Tibial artery (tissue), 4 donors: Measurements from ENCODE around the gene SIGLECL1.

Experiments used
- DNase-seq, 2 donors: peaks; one replicate each; pipeline ENCODE4 v3.0.0-alpha.2; 2019
- H3K27ac ChIP-seq, 2 donors: fragments of 200-600 bp; sonication (generic) in 1 of 2; 1 replicate in 1 of 2; 2 replicates in 1 of 2; pipeline ENCODE4 v1.5.1; 2018 to 2019; ENCODE audit warnings: mild to moderate bottlenecking in 1 of 2
- H3K27me3 ChIP-seq, 2 donors: fragments of 200-600 bp; sonication (generic) in 1 of 2; one replicate each; pipeline versions ENCODE4 v1.5.1 to v1.6.0; 2016 to 2019
- H3K36me3 ChIP-seq, 3 donors: fragments of 200-600 bp; sonication (generic) in 2 of 3; one replicate each; pipeline ENCODE4 v1.5.1; 2016 to 2019; ENCODE audit warnings: mild to moderate bottlenecking in 2 of 3
- H3K4me1 ChIP-seq, 4 donors: fragments of 200-600 bp; sonication (generic) in 2 of 4; 1 replicate in 3 of 4; 2 replicates in 1 of 4; pipeline ENCODE4 v1.5.1; 2016 to 2019
- H3K4me3 ChIP-seq, 2 donors: fragments of 200-600 bp; sonication (generic) in 1 of 2; 1 replicate in 1 of 2; 2 replicates in 1 of 2; pipeline ENCODE4 v1.5.1; 2018 to 2019; ENCODE audit warnings: mild to moderate bottlenecking in 2 of 2
- H3K9me3 ChIP-seq, 3 donors: fragments of 200-600 bp; sonication (generic) in 1 of 3; one replicate each; pipeline ENCODE4 v1.5.1; 2016 to 2019
- CTCF ChIP-seq, 2 experiments: fragments of 200-600 bp in 1 of 2; fragments of 450-650 bp in 1 of 2; IDR thresholded peaks; one replicate each; pipeline ENCODE4 v1.5.1; 2017 to 2019; ENCODE audit warnings: antibody characterized with exemption in 2 of 2, mild to moderate bottlenecking in 1 of 2, moderate library complexity in 1 of 2
- intact Hi-C: fragments of 100-400 bp; cut with DNase I; formaldehyde crosslinking; loops from one replicate; pipeline ENCODE4 v1.15.0; 2023; ENCODE audit warnings: low total_unique reads

The SIGLECL1 gene

GRCh38 chr19:51263808-51264207 is 12.9 kb downstream of the SIGLECL1 start:
- DNase-seq, result no peak
- Histone ChIP-seq H3K4me3 (no peak overlapping the region), H3K27ac (no peak overlapping the region), H3K36me3 (no peaks in the 10 kb centered on the region), H3K27me3 (no peaks in the 10 kb centered on the region), H3K4me1 (no peaks in the 10 kb centered on the region), H3K9me3 (no peaks in the 10 kb centered on the region)
- TF ChIP-seq CTCF (IDR thresholded peaks at IDR 0.05), result no peak
- intact Hi-C loops, result no loop called here

GRCh38 chr19:51271067-51271466 is 20.2 kb downstream of the SIGLECL1 start:
- Histone ChIP-seq H3K27me3 (no peaks in the 10 kb centered on the region), H3K27ac (no peak overlapping the region), H3K4me1 (no peaks in the 10 kb centered on the region), H3K9me3 (no peaks in the 10 kb centered on the region), H3K36me3 (no peaks in the 10 kb centered on the region), H3K4me3 (no peak overlapping the region)
- intact Hi-C loops, result no loop called here
- no peak for TF ChIP-seq CTCF (IDR thresholded peaks at IDR 0.05)
- no peak for DNase-seq

GRCh38 chr19:51272183-51272810 is 21.4 kb downstream of the SIGLECL1 start:
- no peak for DNase-seq
- H3K4me1 ChIP-seq, result no peaks in the 10 kb centered on the region
- no peaks in the 10 kb centered on the region for H3K9me3 ChIP-seq
- H3K4me3 ChIP-seq, result no peak overlapping the region
- intact Hi-C loops, result no loop called here
- no peaks in the 10 kb centered on the region for H3K36me3 ChIP-seq
- H3K27me3 ChIP-seq, result no peaks in the 10 kb centered on the region
- TF ChIP-seq CTCF (IDR thresholded peaks at IDR 0.05), result no peak
- H3K27ac ChIP-seq, result no peak overlapping the region

- H3K4me1 ChIP-seq, result no peaks in the 10 kb centered on the region
- H3K27ac ChIP-seq, result no peak overlapping the region
- peaks cover 0 to 2% of the 10 kb centered on the region in 2 donors for H3K27me3 ChIP-seq
- DNase-seq, result no peak
- TF ChIP-seq CTCF (IDR thresholded peaks at IDR 0.05), result no peak
- intact Hi-C loops, result no loop called here
- H3K36me3 ChIP-seq, result no peaks in the 10 kb centered on the region
- no peak overlapping the region for H3K4me3 ChIP-seq
- H3K9me3 ChIP-seq, result no peaks in the 10 kb centered on the region
These were observed 23.3 kb downstream of the SIGLECL1 start for GRCh38 chr19:51274049-51274770.

- H3K4me3 ChIP-seq, result no peak overlapping the region
- no peak for DNase-seq
These were observed 26.2 kb downstream of the SIGLECL1 start for GRCh38 chr19:51277112-51277511.

More at GRCh38 chr19:51277112-51277511, 26.2 kb downstream of the SIGLECL1 start:
- H3K27me3 ChIP-seq, result peaks cover 0 to 5% of the 10 kb centered on the region in 2 donors
- no peaks in the 10 kb centered on the region for H3K9me3 ChIP-seq
- intact Hi-C loops, result no loop called here
- no peak for TF ChIP-seq CTCF (IDR thresholded peaks at IDR 0.05)
- no peaks in the 10 kb centered on the region for H3K36me3 ChIP-seq
- H3K4me1 ChIP-seq, result no peaks in the 10 kb centered on the region
- H3K27ac ChIP-seq, result no peak overlapping the region
